Measurements from ENCODE around the gene HLTF. TPM values are rescaled to one million over a fixed set of nuclear protein-coding genes. Genes with fewer than 3 reads are reported as not detected.

The HLTF gene
- total RNA-seq, 3 donors from 2014 or later, result 9.7 to 25.4 (median 12.1) TPM

DNA sequence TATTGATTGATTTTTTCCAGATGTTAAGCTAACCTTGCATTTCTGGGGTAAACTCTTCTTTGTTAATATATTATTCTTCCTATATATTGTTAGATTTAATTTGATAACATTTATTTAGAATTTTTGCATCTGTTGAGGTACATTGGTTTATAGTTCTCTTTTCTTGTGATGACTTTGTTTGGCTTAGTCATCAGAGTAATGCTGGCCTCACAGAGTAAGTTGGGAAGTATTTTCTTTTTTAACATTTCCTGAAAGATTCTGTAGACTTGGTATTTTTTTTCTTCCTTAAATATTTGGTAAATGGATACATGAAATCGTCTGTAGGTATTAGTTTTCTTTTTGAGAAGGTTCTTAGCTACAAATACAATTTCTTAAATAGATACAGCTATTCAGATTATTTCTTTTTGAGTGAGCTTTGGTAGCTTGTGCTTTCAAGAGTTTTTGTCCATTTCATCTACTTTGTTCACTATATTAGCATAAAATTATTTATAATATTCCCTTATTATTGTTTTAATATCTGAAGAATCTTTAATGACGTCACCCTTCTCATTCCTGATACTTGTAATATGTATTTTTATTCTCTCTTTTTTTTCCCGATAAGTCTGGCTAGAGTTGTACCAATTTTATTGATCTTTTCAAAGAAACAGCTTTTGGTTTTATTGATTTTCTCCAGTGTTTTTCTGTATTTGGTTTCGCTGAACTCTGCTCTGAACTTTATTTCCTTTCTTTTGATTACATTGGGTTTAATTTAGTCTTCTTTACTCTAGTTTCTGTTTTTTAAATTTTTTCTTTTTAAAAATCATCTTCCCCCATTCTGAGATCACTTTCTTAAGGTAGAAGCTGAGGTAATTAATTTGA, 36.6 kb upstream of the HLTF start:
- DNase-seq (no peak), ATAC-seq (no peak)
- no peaks in the 10 kb centered on the region for H3K4me1 ChIP-seq (ENCODE audit: low read depth)
- TF ChIP-seq, protein P1, sequence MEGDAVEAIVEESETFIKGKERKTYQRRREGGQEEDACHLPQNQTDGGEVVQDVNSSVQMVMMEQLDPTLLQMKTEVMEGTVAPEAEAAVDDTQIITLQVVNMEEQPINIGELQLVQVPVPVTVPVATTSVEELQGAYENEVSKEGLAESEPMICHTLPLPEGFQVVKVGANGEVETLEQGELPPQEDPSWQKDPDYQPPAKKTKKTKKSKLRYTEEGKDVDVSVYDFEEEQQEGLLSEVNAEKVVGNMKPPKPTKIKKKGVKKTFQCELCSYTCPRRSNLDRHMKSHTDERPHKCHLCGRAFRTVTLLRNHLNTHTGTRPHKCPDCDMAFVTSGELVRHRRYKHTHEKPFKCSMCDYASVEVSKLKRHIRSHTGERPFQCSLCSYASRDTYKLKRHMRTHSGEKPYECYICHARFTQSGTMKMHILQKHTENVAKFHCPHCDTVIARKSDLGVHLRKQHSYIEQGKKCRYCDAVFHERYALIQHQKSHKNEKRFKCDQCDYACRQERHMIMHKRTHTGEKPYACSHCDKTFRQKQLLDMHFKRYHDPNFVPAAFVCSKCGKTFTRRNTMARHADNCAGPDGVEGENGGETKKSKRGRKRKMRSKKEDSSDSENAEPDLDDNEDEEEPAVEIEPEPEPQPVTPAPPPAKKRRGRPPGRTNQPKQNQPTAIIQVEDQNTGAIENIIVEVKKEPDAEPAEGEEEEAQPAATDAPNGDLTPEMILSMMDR (IDR thresholded peaks at IDR 0.05), result no peak
- no peaks in the 10 kb centered on the region for H3K9me3 ChIP-seq
- no peaks in the 10 kb centered on the region for H3K36me3 ChIP-seq (ENCODE audit: low read depth)
- intact Hi-C loops (cut with DNase I, micrococcal nuclease), result loop anchor here (5.0 to 10.0 kb wide), 2 partner anchors 149 to 362 kb away; no protein-coding TSS in a partner anchor
- H3K4me3 ChIP-seq, result no peak overlapping the region

DNA sequence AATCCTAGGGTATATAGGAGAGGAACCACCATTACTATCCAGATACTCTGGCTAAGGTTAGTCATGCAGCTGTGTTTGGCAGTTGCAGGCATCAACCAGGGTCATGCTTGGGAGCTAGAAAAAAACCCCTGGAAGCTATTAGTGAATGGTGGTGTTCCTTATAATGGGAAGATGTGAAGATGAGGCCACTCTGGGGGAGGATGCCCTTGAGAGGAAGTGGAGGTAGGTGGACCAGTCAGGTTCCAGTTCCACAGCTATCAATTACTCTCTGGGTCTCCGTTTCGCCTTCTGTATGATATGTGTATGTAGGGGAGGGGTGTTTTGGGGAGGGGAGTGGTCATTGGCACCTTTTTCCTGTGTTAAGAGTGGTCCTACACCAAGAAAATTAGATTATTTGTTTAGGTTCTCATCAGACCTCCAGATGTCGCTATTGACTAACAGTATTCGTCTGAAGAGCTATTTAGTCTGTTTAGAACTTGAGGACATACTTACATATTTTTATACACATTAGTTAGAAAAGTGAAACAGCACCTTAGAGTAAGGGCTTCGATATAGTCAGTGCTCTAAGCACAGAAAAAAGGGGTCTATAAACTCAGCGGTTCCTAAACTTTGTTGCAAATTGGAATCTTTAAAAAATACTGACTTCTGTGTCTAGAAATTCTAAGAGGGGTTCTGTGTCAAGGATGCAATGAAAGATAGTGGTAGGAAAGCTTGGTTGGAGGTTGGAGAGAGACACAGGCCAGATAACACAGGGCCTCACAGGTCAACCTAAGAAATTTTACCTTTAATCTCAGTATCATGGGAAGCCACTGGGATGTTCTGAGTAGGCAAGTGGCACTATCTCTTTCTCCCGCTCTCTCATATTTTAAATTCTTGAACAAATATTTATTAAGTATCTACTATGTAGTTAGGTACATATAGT, 34.0 kb upstream of the HLTF start:
- TF ChIP-seq, protein P1 (IDR thresholded peaks at IDR 0.05), result no peak
- ATAC-seq (peak; percentile 70), DNase-seq (peak in 1 of 3 donors; percentile 45)
- Histone ChIP-seq H3K9me3 (no peaks in the 10 kb centered on the region), H3K4me3 (no peak overlapping the region), H3K4me1 (ENCODE audit: low read depth) (no peaks in the 10 kb centered on the region), H3K36me3 (ENCODE audit: low read depth) (no peaks in the 10 kb centered on the region)
- intact Hi-C loops (cut with DNase I, micrococcal nuclease), result loop anchor here (2.0 to 10.0 kb wide), 3 partner anchors 152 to 364 kb away; no protein-coding TSS in a partner anchor

DNA sequence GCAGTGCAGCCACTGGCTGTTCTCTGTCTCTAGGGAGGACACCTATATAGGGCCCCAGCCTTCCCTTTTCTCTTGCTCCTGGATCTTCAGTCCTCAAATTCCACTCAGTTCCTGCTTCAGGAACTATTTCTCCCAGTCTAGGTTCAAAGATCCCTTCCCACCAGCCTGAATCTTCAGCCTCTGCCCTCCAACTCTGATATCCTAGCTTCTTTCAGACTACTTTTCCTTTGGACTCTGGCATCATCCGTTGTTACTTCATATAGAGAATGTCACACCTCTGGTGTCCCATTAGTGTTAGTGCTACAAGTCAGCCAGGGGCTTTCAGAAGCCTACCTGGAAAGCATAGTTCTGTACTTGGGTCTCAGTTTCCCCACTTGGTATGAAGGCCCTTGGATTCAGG, 33.1 kb upstream of the HLTF start:
- no peaks in the 10 kb centered on the region for H3K4me1 ChIP-seq (ENCODE audit: low read depth)
- H3K36me3 ChIP-seq (ENCODE audit: low read depth), result no peaks in the 10 kb centered on the region
- ATAC-seq, result no peak
- H3K9me3 ChIP-seq, result no peaks in the 10 kb centered on the region
- no peak for DNase-seq
- intact Hi-C loops (cut with DNase I, micrococcal nuclease), result no loop called here
- TF ChIP-seq, protein P1 (IDR thresholded peaks at IDR 0.05), result no peak
- H3K4me3 ChIP-seq, result no peak overlapping the region

DNA sequence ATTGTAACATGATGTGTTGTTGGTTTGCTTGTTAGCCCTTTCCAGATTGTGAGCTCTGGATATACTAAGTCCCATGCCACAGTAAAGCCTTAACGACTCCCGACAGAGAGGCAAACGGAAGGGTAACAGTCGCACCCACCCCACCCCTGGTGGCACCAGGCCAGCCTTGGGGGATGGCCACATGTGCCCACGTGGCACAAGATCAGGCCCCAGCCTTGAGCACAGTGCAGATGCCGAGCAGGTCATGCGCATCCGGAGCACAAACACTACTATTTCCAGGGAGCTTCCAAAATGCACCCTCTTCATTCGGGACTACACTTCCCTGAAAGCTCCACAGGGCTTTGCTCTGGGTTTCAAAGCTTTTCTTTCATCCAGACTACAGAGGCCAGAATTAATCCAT, 32.4 kb upstream of the HLTF start:
- DNase-seq, result no peak
- ATAC-seq, result no peak
- TF ChIP-seq, protein P1 (IDR thresholded peaks at IDR 0.05), result no peak
- Histone ChIP-seq H3K4me3 (no peak overlapping the region), H3K9me3 (no peaks in the 10 kb centered on the region), H3K4me1 (ENCODE audit: low read depth) (no peaks in the 10 kb centered on the region), H3K36me3 (ENCODE audit: low read depth) (no peaks in the 10 kb centered on the region)
- intact Hi-C loops (cut with DNase I, micrococcal nuclease), result no loop called here

DNA sequence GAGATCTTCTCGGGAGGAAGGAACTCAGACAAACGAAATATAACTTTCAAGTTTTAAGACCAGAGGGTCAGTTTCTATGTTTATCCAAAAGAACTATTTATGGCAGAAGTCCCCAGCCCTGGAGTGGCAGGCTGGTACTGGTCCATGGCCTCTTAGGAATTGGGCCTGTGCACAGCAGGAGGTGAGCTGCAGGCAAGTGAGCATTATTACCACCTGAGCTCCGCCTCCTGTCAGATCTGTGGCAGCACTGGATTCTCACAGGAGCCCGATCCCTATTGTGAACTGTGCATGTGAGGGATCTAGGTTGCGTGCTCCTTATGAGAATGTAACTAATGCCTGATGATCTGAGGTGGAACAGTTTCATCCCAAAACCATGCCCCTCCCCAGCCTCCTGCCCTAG, 28.8 kb upstream of the HLTF start:
- ATAC-seq, result no peak
- DNase-seq, result no peak
- Histone ChIP-seq H3K9me3 (no peaks in the 10 kb centered on the region), H3K4me1 (ENCODE audit: low read depth) (no peaks in the 10 kb centered on the region), H3K36me3 (ENCODE audit: low read depth) (no peaks in the 10 kb centered on the region), H3K4me3 (no peak overlapping the region)
- intact Hi-C loops (cut with DNase I, micrococcal nuclease), result no loop called here
- TF ChIP-seq, protein P1 (IDR thresholded peaks at IDR 0.05), result no peak
